Caco-2 (cell line): Measurements from ENCODE around the gene SH3RF1. TPM values are rescaled to one million over a fixed set of nuclear protein-coding genes. Genes with fewer than 3 reads are reported as not detected.
A peak's percentile ranks its signal among the peaks of the same experiment; 100 is the strongest.

Source experiments
- Bru-seq: library from RNA; stranded (reverse); fragments of 400-500 nt; gene quantifications from one replicate; lab custom pipeline; 2021; lab: Mats Ljungman, UMichigan
- BruChase-seq, 2 experiments: library from RNA; stranded (reverse); fragments of 400-500 nt; gene quantifications; one replicate each; lab custom pipeline; 2021; lab: Mats Ljungman, UMichigan
- BruUV-seq: library from RNA; stranded (reverse); fragments of 400-500 nt; replicated peaks from 2 replicates; lab custom pipeline; 2021; lab: Mats Ljungman, UMichigan
- CTCF ChIA-PET: fragments of 300-600 bp; sonication (Branson Sonifier 250); formaldehyde crosslinking; loops from one replicate; lab custom pipeline; 2022; ENCODE audit warnings: antibody characterized with exemption; lab: Charles Lee
- POLR2A ChIA-PET: fragments of 300-600 bp; sonication (Branson Sonifier 250); formaldehyde crosslinking; loops from one replicate; lab custom pipeline; 2022; ENCODE audit warnings: antibody characterized with exemption; lab: Charles Lee
- DNase-seq, 2 experiments: peaks; one replicate each; pipeline versions ENCODE4 v3.0.0 to v3.0.0-alpha.2; 2020 to 2022
- H3K27me3 ChIP-seq: replicated peaks from 2 replicates; pipeline ENCODE4 v1.6.0; 2011; ENCODE audit warnings: low read length; ENCODE audit not compliant: control insufficient read depth, insufficient read depth
- H3K36me3 ChIP-seq: 2 replicates; pipeline ENCODE4 v1.5.1; 2011; ENCODE audit warnings: low read length; ENCODE audit not compliant: control insufficient read depth, insufficient read depth
- H3K4me1 ChIP-seq: fragments of 250-450 bp; sonication (Bioruptor Pico); 2 replicates; pipeline ENCODE4 v1.5.1; 2020; ENCODE audit warnings: mild to moderate bottlenecking
- H3K4me3 ChIP-seq: 2 replicates; pipeline ENCODE4 v1.5.1; 2011; ENCODE audit warnings: low read depth, mild to moderate bottlenecking, control low read depth, low read length
- H3K9me3 ChIP-seq: fragments of 250-450 bp; sonication (Bioruptor Pico); 2 replicates; pipeline ENCODE4 v1.5.1; 2020; ENCODE audit warnings: mild to moderate bottlenecking, moderate library complexity
- H3K27ac Mint-ChIP-seq: one replicate; pipeline ENCODE4 v1.8.0; 2022; ENCODE audit warnings: mixed read lengths; ENCODE audit not compliant: unreplicated experiment
- H3K27me3 Mint-ChIP-seq: one replicate; pipeline ENCODE4 v1.8.0; 2022; ENCODE audit warnings: mixed read lengths; ENCODE audit not compliant: insufficient read depth, unreplicated experiment
- H3K36me3 Mint-ChIP-seq: one replicate; pipeline ENCODE4 v1.8.0; 2022; ENCODE audit warnings: mild to moderate bottlenecking, mixed read lengths; ENCODE audit not compliant: insufficient read depth, unreplicated experiment
- H3K4me1 Mint-ChIP-seq: one replicate; pipeline ENCODE4 v1.8.0; 2022; ENCODE audit warnings: low read depth, mixed read lengths; ENCODE audit not compliant: unreplicated experiment
- H3K4me3 Mint-ChIP-seq: one replicate; pipeline ENCODE4 v1.8.0; 2022; ENCODE audit warnings: mild to moderate bottlenecking, moderate library complexity, mixed read lengths; ENCODE audit not compliant: unreplicated experiment
- H3K9me3 Mint-ChIP-seq: one replicate; pipeline ENCODE4 v1.8.0; 2022; ENCODE audit warnings: mixed read lengths; ENCODE audit not compliant: unreplicated experiment
- CTCF ChIP-seq, 2 experiments: fragments of 200-600 bp in 1 of 2; IDR thresholded peaks; 1 replicate in 1 of 2; 2 replicates in 1 of 2; pipeline versions ENCODE4 v1.5.1 to v1.8.0; 2011 to 2022; ENCODE audit warnings: antibody characterized with exemption in 1 of 2, control low read depth in 1 of 2, inconsistent platforms in 1 of 2, low read depth in 1 of 2, low read length in 1 of 2, mild to moderate bottlenecking in 1 of 2, moderate library complexity in 1 of 2; ENCODE audit not compliant: insufficient read depth in 1 of 2, severe bottlenecking in 1 of 2, unreplicated experiment in 1 of 2
- intact Hi-C: fragments of 100-400 bp; cut with micrococcal nuclease; formaldehyde crosslinking; loops from one replicate; pipeline ENCODE4 v1.10.0; 2022; ENCODE audit not compliant: unreplicated experiment
- long read RNA-seq: library from polyadenylated mRNA; stranded (forward); transcript quantifications from one replicate; pipeline ENCODE4 v2.0.0, GENCODE V29; 2022
- total RNA-seq: library from RNA; stranded (reverse); gene quantifications from 2 replicates; pipeline ENCODE4 v1.2.3, GENCODE V29; 2022

SH3RF1 gene
- total RNA-seq = 25.1 and 28.1 TPM in 2 replicates
- percentile 93 among the genes with signal in this experiment for Bru-seq, nascent RNA
- percentile 83 among the genes with signal in this experiment for BruChase-seq, experiment 1, labeled RNA remaining after a 2-hour chase
- percentile 75 among the genes with signal in this experiment for BruChase-seq, experiment 2, labeled RNA remaining after a 6-hour chase
- long read RNA-seq, full-length matches to known transcripts = 18 of 30 reads
- long read RNA-seq, partial matches to known transcripts = 10 of 30 reads
- long read RNA-seq, other reads (novel, unspliced or antisense) = 2 of 30 reads

GRCh38 chr4:169270810-169271691 lies at the start of gene SH3RF1:
Gene SH3RF1, minus strand, starts transcription at chr4:169270956. Its CDS starts 1,744 bp downstream, at chr4:169269212.
- CTCF ChIA-PET = no interaction called here
- Histone ChIP-seq H3K36me3 (no peaks in the 10 kb centered on the region), H3K4me3 (peak within 1 kb of the TSS; percentile 71), H3K27me3 (no peaks in the 10 kb centered on the region), H3K9me3 (no peaks in the 10 kb centered on the region), H3K4me1 (peaks cover 43% of the 10 kb centered on the region)
- Mint-ChIP-seq H3K27me3 (no peaks in the 10 kb centered on the region), H3K36me3 (peaks cover 39% of the 10 kb centered on the region), H3K27ac (peak within 1 kb of the TSS; percentile 95), H3K9me3 (no peaks in the 10 kb centered on the region), H3K4me3 (peak within 1 kb of the TSS; percentile 96), H3K4me1 (peaks cover 38% of the 10 kb centered on the region)
- peak; percentile 20 to 35 for TF ChIP-seq CTCF (IDR thresholded peaks at IDR 0.05; ENCODE audit: insufficient read depth in 1 of 2, low read depth in 1 of 2, low read length in 1 of 2, severe bottlenecking in 1 of 2, unreplicated experiment in 1 of 2)
- intact Hi-C loops = loop anchor here (1.0 to 5.0 kb wide), 4 partner anchors 62 to 215 kb away; no protein-coding TSS in a partner anchor
- peak; percentile 88 to 89 for DNase-seq
- POLR2A ChIA-PET = interaction anchor here (0.5 to 2.5 kb wide), 3 partner anchors 63 to 261 kb away, joined by 3 to 13 read pairs (median 3); partner anchors contain the start of gene CBR4
- TSS peak; percentile 20 for BruUV-seq

- CTCF ChIA-PET = interaction anchor here (1.4 kb wide), 1 partner anchor 306 kb away, joined by 6 read pairs; the partner anchor contains the start of gene CBR4
- H3K4me3 Mint-ChIP-seq = no peak overlapping the region
- Histone ChIP-seq H3K27me3 (no peaks in the 10 kb centered on the region), H3K4me3 (no peak overlapping the region), H3K4me1 (peaks cover 26% of the 10 kb centered on the region), H3K36me3 (no peaks in the 10 kb centered on the region), H3K9me3 (0 out of 2 replicates have a peak, but pooled peaks cover 2% of the 10 kb centered on the region)
- intact Hi-C loops = loop anchor here (1.0 to 2.0 kb wide), 2 partner anchors 19 to 41 kb away; no protein-coding TSS in a partner anchor
- no peak for DNase-seq
- BruUV-seq = no TSS peak
- H3K4me1 Mint-ChIP-seq = peaks cover 14% of the 10 kb centered on the region
- POLR2A ChIA-PET = no interaction called here
- no peaks in the 10 kb centered on the region for H3K9me3 Mint-ChIP-seq
- no peaks in the 10 kb centered on the region for H3K27me3 Mint-ChIP-seq
- no peak for TF ChIP-seq CTCF (IDR thresholded peaks at IDR 0.05; ENCODE audit: insufficient read depth in 1 of 2, low read depth in 1 of 2, low read length in 1 of 2, severe bottlenecking in 1 of 2, unreplicated experiment in 1 of 2)
- H3K27ac Mint-ChIP-seq = no peak overlapping the region
- H3K36me3 Mint-ChIP-seq = no peaks in the 10 kb centered on the region
These were observed 45.0 kb upstream of the SH3RF1 start for GRCh38 chr4:169315530-169316343.
